PC-3 (cell line): Measurements from ENCODE around the gene ZBTB24. TPM values are rescaled to one million over a fixed set of nuclear protein-coding genes. Genes with fewer than 3 reads are reported as not detected.
A peak's percentile ranks its signal among the peaks of the same experiment; 100 is the strongest.

Source experiments
- ATAC-seq: fragments of 200-7000 bp; cut with Tn5 transposase; 2 replicates; pipeline ENCODE4 v1.9.1; 2020; ENCODE audit warnings: mild to moderate bottlenecking, moderate library complexity
- BruUV-seq: library from RNA; stranded (reverse); fragments of 400-500 nt; replicated peaks from 2 replicates; lab custom pipeline; 2021; lab: Mats Ljungman, UMichigan
- CTCF ChIA-PET: fragments of 300-600 bp; sonication (Branson Sonifier 250); formaldehyde crosslinking; loops from one replicate; lab custom pipeline; 2022; ENCODE audit warnings: antibody characterized with exemption; lab: Charles Lee
- POLR2A ChIA-PET: fragments of 300-600 bp; sonication (Branson Sonifier 250); formaldehyde crosslinking; loops from one replicate; lab custom pipeline; 2022; ENCODE audit warnings: antibody characterized with exemption; ENCODE audit not compliant: unreplicated experiment; lab: Charles Lee
- DNase-seq: peaks from one replicate; pipeline ENCODE4 v3.0.0-alpha.2; 2015
- H2AFZ ChIP-seq: fragments of 300-600 bp; sonication (generic); 2 replicates; pipeline ENCODE4 v1.6.0; 2016; ENCODE audit warnings: antibody characterized with exemption, low read length
- H3F3A ChIP-seq: fragments of 300-600 bp; sonication (generic); one replicate; pipeline ENCODE4 v1.6.0; 2017; ENCODE audit warnings: antibody characterized with exemption, low read length, control low read depth, mild to moderate bottlenecking; ENCODE audit not compliant: unreplicated experiment
- H3K27ac ChIP-seq: fragments of 300-600 bp; sonication (generic); 2 replicates; pipeline ENCODE4 v1.5.1; 2016; ENCODE audit warnings: mild to moderate bottlenecking, low read length
- H3K27me3 ChIP-seq: fragments of 300-600 bp; sonication (generic); 2 replicates; pipeline ENCODE4 v1.6.1; 2016; ENCODE audit warnings: low read length, mixed read lengths
- H3K36me3 ChIP-seq: fragments of 300-600 bp; sonication (generic); 2 replicates; pipeline ENCODE4 v1.6.1; 2016; ENCODE audit warnings: low read depth, mixed run types, low read length, mixed read lengths
- H3K4me1 ChIP-seq: fragments of 300-600 bp; sonication (generic); 2 replicates; pipeline ENCODE4 v1.5.1; 2016; ENCODE audit warnings: low read length; ENCODE audit not compliant: insufficient read depth
- H3K4me2 ChIP-seq: fragments of 300-600 bp; sonication (generic); 2 replicates; pipeline ENCODE4 v1.6.0; 2016; ENCODE audit warnings: low read length
- H3K4me3 ChIP-seq: fragments of 300-600 bp; sonication (generic); 2 replicates; pipeline ENCODE4 v1.5.1; 2016; ENCODE audit warnings: mild to moderate bottlenecking, low read length, mixed read lengths
- H3K79me2 ChIP-seq: fragments of 300-600 bp; sonication (generic); 2 replicates; pipeline ENCODE4 v1.6.1; 2017; ENCODE audit warnings: low read length, mixed read lengths
- H3K9ac ChIP-seq: fragments of 300-600 bp; sonication (generic); 2 replicates; pipeline ENCODE4 v1.6.0; 2016; ENCODE audit warnings: mild to moderate bottlenecking, low read length
- H3K9me2 ChIP-seq: fragments of 300-600 bp; sonication (generic); replicated peaks from 2 replicates; pipeline ENCODE4 v1.6.1; 2016; ENCODE audit warnings: mixed run types, low read length, mixed read lengths
- H3K9me3 ChIP-seq: fragments of 300-600 bp; sonication (generic); 2 replicates; pipeline ENCODE4 v1.6.1; 2016; ENCODE audit warnings: low read length, mixed read lengths
- H4K20me1 ChIP-seq: fragments of 300-600 bp; sonication (generic); 2 replicates; pipeline ENCODE4 v1.6.1; 2016; ENCODE audit warnings: low read length, mixed read lengths
- EZH2 ChIP-seq: fragments of 300-600 bp; sonication (generic); IDR thresholded peaks from one replicate; pipeline ENCODE4 v1.6.1; 2017; ENCODE audit warnings: antibody characterized with exemption, mild to moderate bottlenecking, low read length; ENCODE audit not compliant: unreplicated experiment
- EZH2phosphoT487 ChIP-seq: fragments of 300-600 bp; sonication (generic); IDR thresholded peaks from 2 replicates; pipeline ENCODE4 v1.6.1; 2018; ENCODE audit warnings: mild to moderate bottlenecking, antibody characterized with exemption, low read length, borderline replicate concordance
- intact Hi-C: fragments of 100-400 bp; cut with micrococcal nuclease; formaldehyde crosslinking; loops from 2 replicates; pipeline ENCODE4 v1.9.0; 2023
- total RNA-seq: library from RNA; depleted of rRNA; stranded (reverse); fragments of >200 nt; gene quantifications from 2 replicates; pipeline ENCODE4 v1.2.3, GENCODE V29; 2014
- TF ChIP-seq, protein P1 (sequence below): fragments of 300-600 bp; sonication (generic); conservative IDR thresholded peaks from 2 replicates; pipeline ENCODE4 v1.5.1; 2017; ENCODE audit warnings: antibody characterized with exemption, low read depth, mild to moderate bottlenecking, low read length

The ZBTB24 gene
- total RNA-seq, 1 experiment from 2014 or later, result 6.1 TPM

DNA sequence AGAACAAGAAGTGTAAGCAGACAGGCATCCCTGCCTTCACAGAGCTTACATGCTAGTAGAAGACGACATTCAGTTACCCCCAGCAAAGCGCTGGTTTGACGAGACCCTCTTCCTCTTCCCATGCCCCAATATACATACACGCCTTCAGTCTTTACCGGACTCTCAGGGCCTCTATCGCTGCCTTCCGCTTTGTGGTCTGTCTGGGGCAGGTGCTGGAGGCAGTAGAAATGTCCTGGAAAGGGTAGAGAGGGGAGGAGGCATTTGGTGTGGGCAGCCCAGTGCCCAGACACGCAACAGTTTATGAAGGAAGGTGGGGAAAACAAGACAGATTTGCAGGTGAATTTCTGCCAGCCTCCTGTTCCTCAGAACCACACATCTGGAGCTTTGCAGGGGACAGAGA, 36.5 kb downstream of the ZBTB24 start:
- peaks cover 6% of the 10 kb centered on the region; the same call in 1 of the 2 replicates for H3K4me1 ChIP-seq
- no peak for DNase-seq
- intact Hi-C loops, result no loop called here
- no peaks in the 10 kb centered on the region for H4K20me1 ChIP-seq
- no peaks in the 10 kb centered on the region for H3K9me3 ChIP-seq
- peaks cover 9% of the 10 kb centered on the region for H3K79me2 ChIP-seq
- TF ChIP-seq EZH2 (no peak), EZH2phosphoT487 (no peak)
- TF ChIP-seq, protein P1, sequence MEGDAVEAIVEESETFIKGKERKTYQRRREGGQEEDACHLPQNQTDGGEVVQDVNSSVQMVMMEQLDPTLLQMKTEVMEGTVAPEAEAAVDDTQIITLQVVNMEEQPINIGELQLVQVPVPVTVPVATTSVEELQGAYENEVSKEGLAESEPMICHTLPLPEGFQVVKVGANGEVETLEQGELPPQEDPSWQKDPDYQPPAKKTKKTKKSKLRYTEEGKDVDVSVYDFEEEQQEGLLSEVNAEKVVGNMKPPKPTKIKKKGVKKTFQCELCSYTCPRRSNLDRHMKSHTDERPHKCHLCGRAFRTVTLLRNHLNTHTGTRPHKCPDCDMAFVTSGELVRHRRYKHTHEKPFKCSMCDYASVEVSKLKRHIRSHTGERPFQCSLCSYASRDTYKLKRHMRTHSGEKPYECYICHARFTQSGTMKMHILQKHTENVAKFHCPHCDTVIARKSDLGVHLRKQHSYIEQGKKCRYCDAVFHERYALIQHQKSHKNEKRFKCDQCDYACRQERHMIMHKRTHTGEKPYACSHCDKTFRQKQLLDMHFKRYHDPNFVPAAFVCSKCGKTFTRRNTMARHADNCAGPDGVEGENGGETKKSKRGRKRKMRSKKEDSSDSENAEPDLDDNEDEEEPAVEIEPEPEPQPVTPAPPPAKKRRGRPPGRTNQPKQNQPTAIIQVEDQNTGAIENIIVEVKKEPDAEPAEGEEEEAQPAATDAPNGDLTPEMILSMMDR, result no peak
- H3K9me2 ChIP-seq, result no peaks in the 10 kb centered on the region
- no peak overlapping the region for H3K4me2 ChIP-seq
- no peak overlapping the region for H2AFZ ChIP-seq
- POLR2A ChIA-PET, result no interaction called here
- no peak for ATAC-seq
- H3K4me3 ChIP-seq, result no peak overlapping the region
- H3K27me3 ChIP-seq, result no peaks in the 10 kb centered on the region
- no peaks in the 10 kb centered on the region for H3K36me3 ChIP-seq
- no peak overlapping the region for H3K9ac ChIP-seq
- no peak overlapping the region for H3K27ac ChIP-seq
- BruUV-seq, result no TSS peak
- CTCF ChIA-PET, result no interaction called here
- no peaks in the 10 kb centered on the region for H3F3A ChIP-seq

DNA sequence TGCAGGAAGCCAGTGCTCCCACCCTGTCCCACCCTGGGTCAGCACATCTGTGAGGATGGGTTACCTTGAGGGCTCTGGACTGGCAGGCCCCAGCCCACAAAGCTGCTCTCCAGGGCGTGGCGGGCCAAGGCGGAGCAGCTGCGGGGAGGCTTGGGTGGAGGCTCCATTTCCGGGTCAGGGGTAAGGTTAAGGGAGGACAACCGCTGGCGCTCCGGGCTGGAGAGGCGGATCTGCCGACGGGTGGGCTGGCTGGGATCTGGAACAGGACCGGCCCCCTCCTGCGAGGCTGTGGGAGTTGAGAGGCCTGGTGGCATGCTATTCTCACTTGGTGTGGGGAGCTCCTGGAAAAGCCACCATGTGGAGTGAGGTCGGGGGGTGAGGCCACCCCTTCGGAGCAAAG, 36.9 kb downstream of the ZBTB24 start:
- POLR2A ChIA-PET, result no interaction called here
- ATAC-seq (no peak), DNase-seq (no peak)
- Histone ChIP-seq H3K9me2 (no peaks in the 10 kb centered on the region), H3K4me3 (no peak overlapping the region), H3K27ac (no peak overlapping the region), H3K4me2 (no peak overlapping the region), H3K27me3 (no peaks in the 10 kb centered on the region), H3K9ac (no peak overlapping the region), H2AFZ (no peak overlapping the region), H4K20me1 (no peaks in the 10 kb centered on the region), H3K9me3 (no peaks in the 10 kb centered on the region), H3K4me1 (peaks cover 9% of the 10 kb centered on the region; the same call in 1 of the 2 replicates), H3K36me3 (no peaks in the 10 kb centered on the region), H3K79me2 (peaks cover 14% of the 10 kb centered on the region), H3F3A (no peaks in the 10 kb centered on the region)
- no peak for TF ChIP-seq EZH2phosphoT487
- CTCF ChIA-PET, result no interaction called here
- intact Hi-C loops, result no loop called here
- no TSS peak for BruUV-seq

DNA sequence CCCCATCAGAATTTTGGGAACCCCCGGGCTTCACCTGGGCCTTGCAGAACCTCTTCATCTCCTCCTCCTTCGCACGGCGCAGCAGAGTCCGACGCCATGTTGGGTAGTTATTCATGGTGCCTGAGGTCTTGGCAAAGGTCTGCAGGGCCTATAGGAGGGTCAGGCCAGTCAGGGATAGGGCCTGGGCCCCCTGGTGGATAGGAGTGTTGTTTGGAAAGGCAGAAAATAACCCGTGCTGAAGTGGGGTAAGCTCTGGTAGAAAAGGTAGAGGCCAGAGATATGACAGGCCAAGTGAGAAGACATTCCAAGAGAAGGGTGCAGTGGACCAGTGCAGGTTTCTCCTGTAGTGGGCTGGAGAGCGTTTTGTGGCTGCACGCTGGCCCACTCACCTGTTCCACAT, 37.6 kb downstream of the ZBTB24 start:
- Histone ChIP-seq H3K79me2 (peaks cover 16% of the 10 kb centered on the region), H3K27ac (no peak overlapping the region), H3K27me3 (no peaks in the 10 kb centered on the region), H2AFZ (no peak overlapping the region), H3K9me3 (no peaks in the 10 kb centered on the region), H3K36me3 (no peaks in the 10 kb centered on the region), H3K9me2 (no peaks in the 10 kb centered on the region), H3K9ac (no peak overlapping the region), H3F3A (no peaks in the 10 kb centered on the region), H3K4me2 (no peak overlapping the region), H3K4me1 (peaks cover 9% of the 10 kb centered on the region; the same call in 1 of the 2 replicates), H3K4me3 (no peak overlapping the region), H4K20me1 (no peaks in the 10 kb centered on the region)
- intact Hi-C loops, result no loop called here
- CTCF ChIA-PET, result no interaction called here
- BruUV-seq, result no TSS peak
- ATAC-seq (no peak), DNase-seq (no peak)
- no peak for TF ChIP-seq EZH2
- TF ChIP-seq, protein P1, result 0 out of 2 replicates have a peak, but pooled peaks have one; percentile 20
- POLR2A ChIA-PET, result no interaction called here
